ENCODE data around the gene MARCHF10. TPM values are rescaled to one million over a fixed set of nuclear protein-coding genes. Genes with fewer than 3 reads are reported as not detected.
"Not testable (repeated sequence)": the region's sequence is repeated elsewhere in the genome, so short reads cannot be mapped to it uniquely, and the experiment has no call there.

Gene MARCHF10
- total RNA-seq, 1 donor from 2014 or later: 0.25 TPM

- TF ChIP-seq, protein P1, sequence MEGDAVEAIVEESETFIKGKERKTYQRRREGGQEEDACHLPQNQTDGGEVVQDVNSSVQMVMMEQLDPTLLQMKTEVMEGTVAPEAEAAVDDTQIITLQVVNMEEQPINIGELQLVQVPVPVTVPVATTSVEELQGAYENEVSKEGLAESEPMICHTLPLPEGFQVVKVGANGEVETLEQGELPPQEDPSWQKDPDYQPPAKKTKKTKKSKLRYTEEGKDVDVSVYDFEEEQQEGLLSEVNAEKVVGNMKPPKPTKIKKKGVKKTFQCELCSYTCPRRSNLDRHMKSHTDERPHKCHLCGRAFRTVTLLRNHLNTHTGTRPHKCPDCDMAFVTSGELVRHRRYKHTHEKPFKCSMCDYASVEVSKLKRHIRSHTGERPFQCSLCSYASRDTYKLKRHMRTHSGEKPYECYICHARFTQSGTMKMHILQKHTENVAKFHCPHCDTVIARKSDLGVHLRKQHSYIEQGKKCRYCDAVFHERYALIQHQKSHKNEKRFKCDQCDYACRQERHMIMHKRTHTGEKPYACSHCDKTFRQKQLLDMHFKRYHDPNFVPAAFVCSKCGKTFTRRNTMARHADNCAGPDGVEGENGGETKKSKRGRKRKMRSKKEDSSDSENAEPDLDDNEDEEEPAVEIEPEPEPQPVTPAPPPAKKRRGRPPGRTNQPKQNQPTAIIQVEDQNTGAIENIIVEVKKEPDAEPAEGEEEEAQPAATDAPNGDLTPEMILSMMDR (IDR thresholded peaks at IDR 0.05): no peak
- TF ChIP-seq POLR2A (IDR thresholded peaks at IDR 0.05) (no peak), POLR2AphosphoS5 (IDR thresholded peaks at IDR 0.05; ENCODE audit: insufficient read depth in 1 of 2, low read depth in 1 of 2) (no peak)
These were observed 17.5 kb downstream of the MARCHF10 start for GRCh38 chr17:62790564-62790986.

GRCh38 chr17:62787366-62787765, 20.7 kb downstream of the MARCHF10 start:
- Histone ChIP-seq H3K27ac (no peak overlapping the region), H3K27me3 (no peaks in the 10 kb centered on the region), H3K9me3 (no peaks in the 10 kb centered on the region), H3K36me3 (no peaks in the 10 kb centered on the region), H3K4me1 (no peaks in the 10 kb centered on the region), H3K4me3 (no peak overlapping the region)
- TF ChIP-seq POLR2A (IDR thresholded peaks at IDR 0.05): no peak
- TF ChIP-seq, protein P1 (IDR thresholded peaks at IDR 0.05): no peak
- no peak for TF ChIP-seq POLR2AphosphoS5 (IDR thresholded peaks at IDR 0.05; ENCODE audit: insufficient read depth in 1 of 2, low read depth in 1 of 2)
- intact Hi-C loops (cut with DNase I): no loop called here
- no peak for DNase-seq (ENCODE audit: extremely low spot score in 2 of 2)

More at GRCh38 chr17:62790564-62790986, 17.5 kb downstream of the MARCHF10 start:
- Histone ChIP-seq H3K27ac (no peak overlapping the region), H3K27me3 (no peaks in the 10 kb centered on the region), H3K4me1 (no peaks in the 10 kb centered on the region), H3K9me3 (no peaks in the 10 kb centered on the region), H3K36me3 (no peaks in the 10 kb centered on the region), H3K4me3 (no peak overlapping the region)
- intact Hi-C loops (cut with DNase I): no loop called here
- no peak for DNase-seq (ENCODE audit: extremely low spot score in 2 of 2)

- DNase-seq (ENCODE audit: extremely low spot score in 2 of 2): no peak
- Histone ChIP-seq H3K27me3 (no peaks in the 10 kb centered on the region), H3K36me3 (no peaks in the 10 kb centered on the region), H3K4me3 (no peak overlapping the region), H3K27ac (no peak overlapping the region), H3K4me1 (no peaks in the 10 kb centered on the region), H3K9me3 (no peaks in the 10 kb centered on the region)
- TF ChIP-seq, protein P1 (IDR thresholded peaks at IDR 0.05): no peak
- TF ChIP-seq POLR2AphosphoS5 (IDR thresholded peaks at IDR 0.05; ENCODE audit: insufficient read depth in 1 of 2, low read depth in 1 of 2): no peak
- no peak for TF ChIP-seq POLR2A (IDR thresholded peaks at IDR 0.05)
- intact Hi-C loops (cut with DNase I): no loop called here
These were observed 21.5 kb downstream of the MARCHF10 start for GRCh38 chr17:62786646-62787045.

- H3K27me3 ChIP-seq; H3K4me1 ChIP-seq; H3K4me3 ChIP-seq; H3K27ac ChIP-seq; H3K36me3 ChIP-seq; DNase-seq (ENCODE audit: extremely low spot score in 2 of 2); H3K9me3 ChIP-seq; intact Hi-C loops (cut with DNase I): not testable (repeated sequence)
These were observed 22.1 kb downstream of the MARCHF10 start for GRCh38 chr17:62785983-62786382.

DNA sequence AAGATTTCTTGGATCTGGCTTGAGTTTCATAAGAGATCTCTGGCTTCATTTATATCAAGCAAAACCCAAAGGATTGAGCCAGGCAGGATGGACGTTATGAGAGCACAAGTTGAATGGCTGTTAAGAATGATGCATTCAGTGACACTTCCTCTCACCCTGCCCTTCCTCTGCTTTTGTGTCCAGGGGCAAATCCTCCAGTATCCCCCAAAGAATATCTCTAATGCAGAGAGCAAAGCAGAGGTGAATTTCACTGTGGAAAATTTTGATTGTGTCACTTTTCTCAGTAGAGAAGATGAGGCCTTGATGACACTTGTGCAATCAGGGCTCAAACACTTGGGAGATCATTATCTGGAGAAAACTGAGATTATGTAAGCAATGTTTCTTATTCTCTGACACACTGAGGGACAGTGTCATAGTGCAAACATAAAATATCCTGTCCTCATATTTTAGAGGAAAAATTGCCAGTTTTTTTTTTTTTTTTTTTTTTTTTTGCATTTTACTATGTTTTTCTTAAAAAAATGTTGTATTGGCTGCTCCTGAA, 25.3 kb downstream of the MARCHF10 start:
- no peaks in the 10 kb centered on the region for H3K36me3 ChIP-seq
- peaks cover 4% of the 10 kb centered on the region for H3K4me1 ChIP-seq
- intact Hi-C loops (cut with DNase I): no loop called here
- no peaks in the 10 kb centered on the region for H3K27me3 ChIP-seq
- no peak overlapping the region for H3K27ac ChIP-seq
- H3K9me3 ChIP-seq: no peaks in the 10 kb centered on the region
- H3K4me3 ChIP-seq: no peak overlapping the region
- no peak for TF ChIP-seq POLR2AphosphoS5 (IDR thresholded peaks at IDR 0.05; ENCODE audit: insufficient read depth in 1 of 2, low read depth in 1 of 2)
- TF ChIP-seq POLR2A (IDR thresholded peaks at IDR 0.05): no peak
- TF ChIP-seq, protein P1 (IDR thresholded peaks at IDR 0.05): no peak
- DNase-seq (ENCODE audit: extremely low spot score in 2 of 2): no peak

Measured in vagina (tissue), 2 donors.